Posterior vena cava (tissue), 2 donors: ENCODE measurements around the gene WNT7B. TPM values are rescaled to one million over a fixed set of nuclear protein-coding genes. Genes with fewer than 3 reads are reported as not detected.

Experiments
- DNase-seq: peaks from one replicate; pipeline ENCODE4 v3.0.0-alpha.2; 2020; ENCODE audit warnings: low spot score
- intact Hi-C, 2 donors: fragments of 100-400 bp; cut with DNase I; formaldehyde crosslinking; loops; one replicate each; pipeline versions ENCODE4 v1.14.1 to v1.14.2; 2022 to 2023
- total RNA-seq, 2 donors: library from RNA; stranded (reverse); fragmentation: NEBNext Ultra II Directional; extraction: Animal tissue kit (Norgen Biotek cat#: 25700); gene quantifications; one replicate each; pipeline ENCODE4 v1.2.1, GENCODE V29; 2021
- donor health status: DM: yes; HTN: yes; CAD: no.
- donor health status: DM: yes; HTN: yes; CAD: no.

The WNT7B gene
- total RNA-seq, 2 donors from 2014 or later = not detected

GRCh38 chr22:46009730-46010129 lies 32.8 kb upstream of the WNT7B start:
- intact Hi-C loops = loop anchor here (2.0 to 5.0 kb wide), 2 partner anchors 63 to 105 kb away; no protein-coding TSS in a partner anchor
- peak; percentile 72 for DNase-seq

GRCh38 chr22:46008836-46009596 lies 32.1 kb upstream of the WNT7B start:
- intact Hi-C loops = loop anchor here (2.0 to 5.0 kb wide), 2 partner anchors 63 to 106 kb away; no protein-coding TSS in a partner anchor
- peak; percentile 80 for DNase-seq

- peak; percentile 68 for DNase-seq
- intact Hi-C loops = loop anchor here (2.0 to 5.0 kb wide), 2 partner anchors 64 to 107 kb away; no protein-coding TSS in a partner anchor
These were observed 31.3 kb upstream of the WNT7B start for GRCh38 chr22:46008291-46008690.

- intact Hi-C loops = loop anchor here (2.0 to 5.0 kb wide), 2 partner anchors 64 to 107 kb away; no protein-coding TSS in a partner anchor
- DNase-seq = peak; percentile 95
These were observed 30.9 kb upstream of the WNT7B start for GRCh38 chr22:46007848-46008261.

GRCh38 chr22:46007003-46007847 lies 30.3 kb upstream of the WNT7B start:
- intact Hi-C loops = loop anchor here in 1 of 2 donors (2.0 to 5.0 kb wide), 2 partner anchors 65 to 108 kb away; no protein-coding TSS in a partner anchor
- DNase-seq = peak; percentile 90

GRCh38 chr22:46006379-46007002 lies 29.5 kb upstream of the WNT7B start:
- DNase-seq = peak; percentile 98
- intact Hi-C loops = loop anchor here in 1 of 2 donors (2.0 to 5.0 kb wide), 2 partner anchors 66 to 108 kb away; no protein-coding TSS in a partner anchor

GRCh38 chr22:46005116-46005705 lies 28.2 kb upstream of the WNT7B start:
- intact Hi-C loops = loop anchor here in 1 of 2 donors (5.0 kb wide), 1 partner anchor 67 kb away; no protein-coding TSS in a partner anchor
- peak; percentile 77 for DNase-seq

GRCh38 chr22:46004105-46004866 lies 27.3 kb upstream of the WNT7B start:
- peak; percentile 80 for DNase-seq
- intact Hi-C loops = no loop called here

GRCh38 chr22:46003271-46004091 lies 26.5 kb upstream of the WNT7B start:
- peak; percentile 81 for DNase-seq
- intact Hi-C loops = no loop called here

- peak; percentile 80 for DNase-seq
- intact Hi-C loops = no loop called here
These were observed 25.9 kb upstream of the WNT7B start for GRCh38 chr22:46002757-46003270.

GRCh38 chr22:46001426-46002106 lies 24.6 kb upstream of the WNT7B start:
- peak; percentile 76 for DNase-seq
- intact Hi-C loops = no loop called here

- DNase-seq = peak; percentile 62
- intact Hi-C loops = no loop called here
These were observed 24.1 kb upstream of the WNT7B start for GRCh38 chr22:46001046-46001425.

- peak; percentile 73 for DNase-seq
- intact Hi-C loops = no loop called here
These were observed 23.4 kb upstream of the WNT7B start for GRCh38 chr22:46000081-46001027.

GRCh38 chr22:45999379-45999971 lies 22.5 kb upstream of the WNT7B start:
- intact Hi-C loops = loop anchor here in 1 of 2 donors (5.0 kb wide), 1 partner anchor 313 kb away; no protein-coding TSS in a partner anchor
- peak; percentile 60 for DNase-seq
